Ishikawa (cell line): ENCODE results near the gene F12.

Experiments
- CEBPB ChIP-seq: IDR thresholded peaks from 2 replicates; pipeline ENCODE4 v1.6.1; 2012
- CREB1 ChIP-seq: IDR thresholded peaks from 2 replicates; pipeline ENCODE4 v1.6.1; 2012; ENCODE audit warnings: low read depth
- EGR1 ChIP-seq: IDR thresholded peaks from 2 replicates; pipeline ENCODE4 v1.6.1; 2012
- EP300 ChIP-seq: IDR thresholded peaks from 2 replicates; pipeline ENCODE4 v1.6.1; 2012; ENCODE audit warnings: borderline replicate concordance
- FOXM1 ChIP-seq: IDR thresholded peaks from 2 replicates; pipeline ENCODE4 v1.6.1; 2012; ENCODE audit warnings: low read depth, borderline replicate concordance
- MAX ChIP-seq: IDR thresholded peaks from 2 replicates; pipeline ENCODE4 v1.6.1; 2012
- NFIC ChIP-seq: IDR thresholded peaks from 2 replicates; pipeline ENCODE4 v1.6.1; 2012
- RAD21 ChIP-seq: IDR thresholded peaks from 2 replicates; pipeline ENCODE4 v1.6.1; 2012; ENCODE audit warnings: low read depth
- REST ChIP-seq: IDR thresholded peaks from 2 replicates; pipeline ENCODE4 v1.6.1; 2012; ENCODE audit warnings: low read depth, mild to moderate bottlenecking
- TAF1 ChIP-seq: IDR thresholded peaks from 2 replicates; pipeline ENCODE4 v1.6.1; 2012; ENCODE audit warnings: low read depth, mild to moderate bottlenecking
- TCF12 ChIP-seq: IDR thresholded peaks from 2 replicates; pipeline ENCODE4 v1.6.1; 2012; ENCODE audit warnings: low read depth
- TEAD4 ChIP-seq: IDR thresholded peaks from 2 replicates; pipeline ENCODE4 v1.6.1; 2012
- USF1 ChIP-seq: IDR thresholded peaks from 2 replicates; pipeline ENCODE4 v1.6.1; 2012
- YY1 ChIP-seq: IDR thresholded peaks from 2 replicates; pipeline ENCODE4 v1.6.1; 2012; ENCODE audit warnings: low read depth
- ZBTB7A ChIP-seq: IDR thresholded peaks from 2 replicates; pipeline ENCODE4 v1.6.1; 2012; ENCODE audit warnings: low read depth

The F12 gene

GRCh38 chr5:177440211-177440989 lies 31.0 kb upstream of the F12 start:
- no peak for TF ChIP-seq FOXM1
- TF ChIP-seq EP300: no peak
- no peak for TF ChIP-seq USF1
- no peak for TF ChIP-seq CREB1
- TF ChIP-seq ZBTB7A: no peak
- no peak for TF ChIP-seq RAD21
- TF ChIP-seq YY1: no peak

- TF ChIP-seq EGR1 (no peak), REST (no peak), CEBPB (no peak), TEAD4 (no peak), FOXM1 (no peak), CREB1 (no peak), MAX (no peak), USF1 (no peak), ZBTB7A (no peak), TCF12 (no peak), TAF1 (no peak), YY1 (no peak), RAD21 (no peak), NFIC (no peak), EP300 (no peak)
Observed at GRCh38 chr5:177439518-177440053, 30.2 kb upstream of the F12 start.

GRCh38 chr5:177438468-177438867 lies 29.1 kb upstream of the F12 start:
- TF ChIP-seq CEBPB (no peak), NFIC (no peak), REST (no peak), TAF1 (no peak), MAX (no peak), RAD21 (no peak), FOXM1 (no peak), USF1 (no peak), EGR1 (no peak), CREB1 (no peak), EP300 (no peak), TEAD4 (no peak), YY1 (no peak), TCF12 (no peak), ZBTB7A (no peak)

- TF ChIP-seq EGR1 (no peak), EP300 (no peak), USF1 (peak; percentile 74), FOXM1 (no peak)
Observed at GRCh38 chr5:177437623-177438022, 28.3 kb upstream of the F12 start.
